HL-60 (cell line): ENCODE data around the gene CARM1.

Source experiments
- DNase-seq, 2 experiments: peaks; one replicate each; pipeline ENCODE4 v3.0.0-alpha.2; 2010 to 2020; ENCODE audit warnings: low read depth in 1 of 2, low spot score in 1 of 2
- H3K27ac ChIP-seq: fragments of 250-450 bp; sonication (Bioruptor Pico); replicated peaks from 2 replicates; pipeline ENCODE4 v1.5.1; 2020; ENCODE audit warnings: mild to moderate bottlenecking, moderate library complexity
- H3K27me3 ChIP-seq: fragments of 250-450 bp; sonication (Bioruptor Pico); 2 replicates; pipeline ENCODE4 v1.5.1; 2021; ENCODE audit warnings: mild to moderate bottlenecking, moderate library complexity; ENCODE audit not compliant: insufficient read depth, poor library complexity, severe bottlenecking
- H3K4me3 ChIP-seq: replicated peaks from 2 replicates; pipeline ENCODE4 v1.5.1; 2011; ENCODE audit warnings: mild to moderate bottlenecking, control low read depth, low read length; ENCODE audit not compliant: insufficient read depth
- CTCF ChIP-seq: IDR thresholded peaks from one replicate; pipeline ENCODE4 v1.5.1; 2011; ENCODE audit warnings: low read length, control low read depth, inconsistent platforms; ENCODE audit not compliant: insufficient read depth
- GABPA ChIP-seq: IDR thresholded peaks from 2 replicates; pipeline ENCODE4 v1.6.1; 2012; ENCODE audit warnings: low read depth
- POLR2AphosphoS5 ChIP-seq: IDR thresholded peaks from 2 replicates; pipeline ENCODE4 v1.6.1; 2012; ENCODE audit warnings: low read depth
- REST ChIP-seq: IDR thresholded peaks from 2 replicates; pipeline ENCODE4 v1.6.1; 2012; ENCODE audit warnings: low read depth; ENCODE audit not compliant: insufficient replicate concordance
- SPI1 ChIP-seq: IDR thresholded peaks from 2 replicates; pipeline ENCODE4 v1.6.1; 2012; ENCODE audit warnings: low read depth, mild to moderate bottlenecking, borderline replicate concordance

CARM1 gene

GRCh38 chr19:10913716-10914340 is 42.5 kb downstream of the CARM1 start:
- Histone ChIP-seq H3K27me3 (no peaks in the 10 kb centered on the region), H3K27ac (no peak overlapping the region), H3K4me3 (no peak overlapping the region)
- DNase-seq = no peak
- TF ChIP-seq CTCF = no peak
- TF ChIP-seq SPI1 = no peak

- TF ChIP-seq CTCF (no peak), GABPA (no peak), POLR2AphosphoS5 (no peak), REST (no peak), SPI1 (no peak)
- Histone ChIP-seq H3K4me3 (no peak overlapping the region), H3K27me3 (no peaks in the 10 kb centered on the region), H3K27ac (no peak overlapping the region)
- no peak for DNase-seq
These were observed 44.1 kb downstream of the CARM1 start for GRCh38 chr19:10915130-10916091.

- H3K27me3 ChIP-seq = no peaks in the 10 kb centered on the region
- DNase-seq = no peak
- H3K27ac ChIP-seq = no peak overlapping the region
- no peak overlapping the region for H3K4me3 ChIP-seq
- TF ChIP-seq SPI1 = no peak
- no peak for TF ChIP-seq POLR2AphosphoS5
- TF ChIP-seq GABPA = no peak
- TF ChIP-seq CTCF = no peak
- no peak for TF ChIP-seq REST
These were observed 45.2 kb downstream of the CARM1 start for GRCh38 chr19:10916602-10917001.
